Esophagus squamous epithelium (tissue), 4 donors: ENCODE data around the gene SLC27A2.

Experiments used
- CTCF ChIP-seq, 6 experiments: fragments of 450-650 bp in 4 of 6; fragments of 200-600 bp in 2 of 6; sonication (generic) in 2 of 6; IDR thresholded peaks; one replicate each; pipeline ENCODE4 v1.5.1; 2016 to 2019; ENCODE audit warnings: antibody characterized with exemption in 6 of 6, mild to moderate bottlenecking in 4 of 6, moderate library complexity in 4 of 6
- POLR2A ChIP-seq, 4 donors: fragments of 450-650 bp; IDR thresholded peaks; one replicate each; pipeline ENCODE4 v1.6.1; 2017; ENCODE audit warnings: antibody characterized with exemption in 4 of 4, mild to moderate bottlenecking in 4 of 4, moderate library complexity in 3 of 4

- no peak for TF ChIP-seq CTCF (IDR thresholded peaks at IDR 0.05)
- no peak for TF ChIP-seq POLR2A (IDR thresholded peaks at IDR 0.05)
Measured at GRCh38 chr15:50238255-50238654, 56.3 kb downstream of the SLC27A2 start.
